GM19328 (cell line): ENCODE data around the gene ICE2.

Experiments
- ATAC-seq: cut with Tn5 transposase; IDR thresholded peaks from one replicate; pipeline ENCODE4 v1.9.1; 2021; ENCODE audit warnings: mild to moderate bottlenecking, moderate library complexity; ENCODE audit not compliant: unreplicated experiment

ICE2 gene

GRCh38 chr15:60494108-60494507, 15.2 kb upstream of the ICE2 start:
- no peak for ATAC-seq

DNA sequence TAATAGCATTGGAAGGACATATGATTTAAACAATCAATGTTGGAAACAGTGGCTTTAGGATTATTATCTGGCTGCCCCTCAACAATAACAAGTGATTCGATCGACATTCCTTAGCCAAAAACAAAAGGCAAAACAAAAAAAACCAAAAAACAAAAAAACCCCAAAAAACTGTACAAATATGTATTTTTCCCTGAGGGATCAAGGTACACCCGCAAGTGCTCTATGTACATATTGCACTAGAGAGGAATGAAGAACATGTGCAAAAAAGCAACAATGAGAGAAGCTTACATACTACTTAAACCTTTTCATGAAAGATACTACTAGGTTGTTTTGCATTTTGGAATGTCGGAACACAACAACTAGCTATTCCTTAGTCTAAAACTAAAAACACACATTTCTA, 14.2 kb upstream of the ICE2 start:
- no peak for ATAC-seq

DNA sequence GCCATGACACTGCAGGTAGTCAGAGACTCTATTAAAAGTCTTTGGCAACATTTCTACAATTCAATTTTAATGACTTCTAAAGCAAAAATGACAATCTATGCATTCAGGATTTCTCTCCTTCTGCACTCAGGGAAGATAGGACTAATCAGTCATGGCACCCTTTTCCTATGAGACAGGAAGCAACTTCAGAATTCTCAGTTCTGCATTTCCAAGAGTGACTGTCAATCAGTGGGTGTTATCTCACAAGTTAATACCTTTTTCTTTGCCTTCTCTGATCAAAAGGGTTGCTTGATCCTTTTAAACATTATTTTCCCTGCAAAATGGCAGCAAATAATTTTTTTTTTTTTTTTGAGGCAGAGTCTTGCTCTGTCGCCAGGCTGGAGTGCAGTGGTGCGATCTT, 7.8 kb upstream of the ICE2 start:
- ATAC-seq, result no peak

GRCh38 chr15:60485365-60486055, 6.6 kb upstream of the ICE2 start:
- no peak for ATAC-seq

- ATAC-seq, result no peak
Measured at GRCh38 chr15:60483042-60483441, 4.1 kb upstream of the ICE2 start.

DNA sequence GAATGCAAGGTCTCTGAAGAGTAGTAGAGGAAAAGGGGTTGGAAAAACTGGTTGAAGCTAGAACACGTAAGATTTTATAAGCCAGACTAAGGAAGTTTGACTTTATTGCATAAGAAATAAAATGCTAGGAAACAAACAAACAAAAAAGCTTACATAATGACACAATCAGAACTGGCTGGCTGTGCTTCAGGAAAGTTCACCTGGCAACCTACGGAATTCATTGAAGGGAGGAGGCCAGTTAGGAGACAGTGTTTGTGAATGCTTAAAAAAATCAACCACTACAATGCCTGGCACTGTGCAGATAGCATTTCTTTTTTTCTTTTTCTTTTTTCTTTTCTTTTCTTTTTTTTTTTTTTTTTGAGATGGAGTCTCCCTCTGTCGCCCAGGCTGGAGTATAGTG, 1.9 kb upstream of the ICE2 start:
- ATAC-seq, result no peak

- no peak for ATAC-seq
Measured at GRCh38 chr15:60480149-60480548, 1.2 kb upstream of the ICE2 start.

DNA sequence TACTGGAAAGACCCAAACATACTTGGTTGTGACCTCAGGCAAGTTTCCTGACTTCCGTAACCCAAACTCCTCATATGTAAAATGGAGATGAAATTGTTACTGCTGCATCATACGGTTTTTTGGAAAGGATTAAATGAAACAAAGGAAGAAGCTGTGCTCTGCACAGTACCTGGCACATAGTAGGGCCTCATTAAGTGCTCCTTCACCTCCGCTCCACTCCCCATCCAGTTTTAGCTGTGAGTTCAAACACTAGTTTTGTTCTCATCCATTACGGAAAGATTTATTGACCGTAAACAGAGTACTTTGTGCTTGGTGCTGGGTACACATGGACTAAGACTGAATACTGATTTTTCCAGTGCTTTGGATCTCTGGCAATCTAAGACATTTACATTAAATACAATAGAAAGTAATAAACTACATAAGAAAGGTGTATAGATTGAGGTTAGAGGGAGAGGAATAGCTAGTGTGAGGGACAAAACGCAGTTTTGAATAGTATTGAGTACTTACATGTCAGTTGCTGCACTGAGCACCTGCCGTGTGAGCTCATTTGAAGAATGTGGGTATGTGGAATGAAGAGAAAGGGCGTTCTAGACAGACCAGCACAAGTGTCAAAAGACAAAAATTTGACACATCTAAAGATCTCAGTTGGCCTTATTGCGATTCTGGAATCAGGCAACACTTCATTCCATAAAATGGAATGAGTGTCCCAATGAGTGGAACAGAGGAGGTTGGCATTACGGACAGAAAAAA, 594 bp upstream of the ICE2 start:
- peak; percentile 1 for ATAC-seq

GRCh38 chr15:60477916-60478565, 901 bp downstream of the ICE2 start:
- ATAC-seq, result no peak

DNA sequence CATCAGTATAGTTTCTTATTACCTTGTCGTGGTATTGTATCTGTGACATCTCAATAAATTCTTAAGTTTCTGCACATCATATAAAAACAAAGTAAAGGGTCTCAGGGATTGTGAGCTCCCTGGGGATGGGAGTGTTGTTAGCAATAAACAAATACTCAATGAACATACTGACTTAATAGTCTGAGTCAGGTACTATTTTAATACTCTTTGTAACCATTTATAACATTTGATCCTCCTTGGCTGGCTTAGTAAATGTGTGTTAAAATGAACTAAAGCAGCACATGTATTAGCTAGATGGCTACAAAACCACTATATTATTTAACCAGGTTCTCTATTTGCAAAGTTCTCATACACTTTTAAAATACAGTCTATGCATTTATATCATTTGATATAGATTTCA, 1.8 kb downstream of the ICE2 start:
- no peak for ATAC-seq

GRCh38 chr15:60476713-60477112, 2.2 kb downstream of the ICE2 start:
- ATAC-seq, result no peak

- no peak for ATAC-seq
Measured at GRCh38 chr15:60473135-60473534, 5.8 kb downstream of the ICE2 start.

GRCh38 chr15:60471314-60471713, 7.6 kb downstream of the ICE2 start:
- no peak for ATAC-seq

- no peak for ATAC-seq
Measured at GRCh38 chr15:60469893-60470641, 8.9 kb downstream of the ICE2 start.

- no peak for ATAC-seq
Measured at GRCh38 chr15:60464836-60465630, 13.9 kb downstream of the ICE2 start.

DNA sequence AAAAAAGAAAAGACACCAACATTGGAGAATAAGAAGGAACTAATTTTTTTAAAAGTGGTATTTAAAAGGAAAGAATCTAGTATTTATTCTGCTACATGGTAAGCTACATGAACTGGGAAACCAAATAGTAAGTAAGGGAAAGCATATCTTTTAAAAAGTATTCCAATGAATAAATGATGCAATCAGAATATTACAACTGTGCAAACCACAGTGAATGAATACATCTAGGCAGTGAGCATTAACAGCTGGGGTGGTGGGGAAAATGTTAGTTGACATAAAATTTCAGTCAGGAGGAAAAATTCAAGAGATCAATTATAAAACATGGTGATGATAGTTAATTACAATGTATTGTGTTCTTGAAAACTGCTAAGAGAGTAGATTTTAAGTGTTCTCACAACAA, 16.9 kb downstream of the ICE2 start:
- ATAC-seq, result no peak

DNA sequence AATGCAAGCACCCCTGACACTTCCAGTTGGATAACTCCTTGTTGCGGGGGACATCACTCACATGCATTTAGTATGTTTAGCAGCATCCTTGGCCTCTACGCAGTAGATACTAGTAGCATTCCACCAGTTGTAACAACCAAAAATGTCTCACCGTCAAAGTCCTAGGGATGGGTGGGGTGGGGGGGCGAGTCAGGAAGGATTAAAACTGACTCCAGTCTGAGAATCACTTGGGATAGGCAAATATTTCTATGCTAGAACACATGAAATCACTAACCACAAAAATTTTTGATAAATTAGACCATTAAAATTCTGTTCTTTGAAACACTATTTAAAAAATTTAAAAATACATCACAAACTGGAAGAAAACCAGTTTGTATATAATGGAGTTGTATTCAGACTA, 18.0 kb downstream of the ICE2 start:
- ATAC-seq, result no peak

- ATAC-seq, result no peak
Measured at GRCh38 chr15:60458721-60459120, 20.2 kb downstream of the ICE2 start.

DNA sequence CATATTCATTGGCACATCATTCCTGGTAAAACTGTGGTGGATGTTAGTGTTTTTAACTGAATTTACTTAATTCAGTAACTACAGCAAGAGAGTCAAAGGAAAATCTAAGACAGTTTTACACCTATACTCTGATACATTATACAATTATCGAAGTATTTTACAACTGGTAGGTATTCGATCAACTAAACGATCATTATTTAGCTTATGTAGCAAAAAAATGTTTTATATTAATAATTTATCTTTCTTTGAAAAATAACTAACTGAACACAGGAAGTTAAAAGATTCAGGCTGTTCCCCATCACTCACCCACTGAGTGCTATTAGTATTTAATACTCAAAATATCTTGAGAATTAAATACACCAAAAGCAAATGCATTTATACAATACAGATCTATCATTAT, 21.0 kb downstream of the ICE2 start:
- no peak for ATAC-seq

DNA sequence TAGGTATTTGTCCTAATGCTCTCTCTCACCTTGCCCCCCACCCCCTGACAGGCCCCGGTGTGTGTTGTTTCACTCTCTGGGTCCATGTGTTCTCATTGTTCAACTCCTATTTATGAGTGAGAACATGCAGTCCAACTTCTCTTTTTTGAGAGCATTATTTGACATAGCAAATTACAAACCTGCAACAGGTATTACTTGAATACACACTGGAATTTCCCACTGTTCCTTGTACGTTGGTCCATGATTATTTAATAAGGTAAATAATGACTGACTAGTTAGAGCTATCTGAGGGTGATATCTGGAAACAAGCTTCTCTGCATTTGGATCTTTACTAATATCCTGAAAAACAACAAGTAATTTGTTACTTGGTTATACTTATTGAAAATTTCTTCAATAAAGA, 24.1 kb downstream of the ICE2 start:
- no peak for ATAC-seq
